HG02798 (cell line): ENCODE data around the gene IDS.
"Not testable (repeated sequence)": the region's sequence is repeated elsewhere in the genome, so short reads cannot be mapped to it uniquely, and the experiment has no call there.

Experiments
- ATAC-seq: cut with Tn5 transposase; IDR thresholded peaks from one replicate; pipeline ENCODE4 v1.9.1; 2021; ENCODE audit warnings: mild to moderate bottlenecking; ENCODE audit not compliant: unreplicated experiment, poor library complexity

IDS gene

DNA sequence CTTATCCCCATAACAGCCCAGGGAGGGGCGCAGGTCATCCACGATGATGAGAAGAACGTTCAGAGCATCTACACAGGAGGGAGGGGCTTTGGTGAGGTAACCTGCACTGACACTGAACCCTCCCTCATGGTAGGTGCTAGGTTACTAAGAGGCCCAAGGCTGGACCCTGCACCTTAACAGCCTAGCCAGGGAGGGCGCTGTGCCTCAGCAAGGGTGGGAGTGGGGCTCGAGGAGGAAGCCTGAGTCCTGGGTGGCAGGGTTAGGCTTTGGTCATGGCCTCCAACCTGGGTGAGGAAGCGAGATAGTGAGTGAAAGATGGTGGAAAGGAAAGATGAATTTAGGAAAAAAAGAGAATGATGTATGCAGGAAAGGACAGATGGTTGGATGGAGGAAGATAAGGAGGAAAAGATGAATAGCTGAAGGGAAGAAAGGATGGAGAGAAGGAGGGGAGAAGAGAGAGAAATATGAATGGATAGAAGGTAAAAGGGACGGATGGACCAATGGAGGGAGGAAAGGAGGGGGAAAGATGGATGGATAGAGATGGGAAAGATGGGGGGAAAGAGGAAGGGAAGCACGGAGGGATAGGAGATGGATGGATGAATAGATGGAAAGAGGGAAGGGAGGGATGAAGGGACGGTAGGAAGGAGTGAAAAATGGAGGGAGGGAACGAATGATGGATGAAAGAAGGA, 736 bp downstream of the IDS start:
- peak; percentile 37 for ATAC-seq

DNA sequence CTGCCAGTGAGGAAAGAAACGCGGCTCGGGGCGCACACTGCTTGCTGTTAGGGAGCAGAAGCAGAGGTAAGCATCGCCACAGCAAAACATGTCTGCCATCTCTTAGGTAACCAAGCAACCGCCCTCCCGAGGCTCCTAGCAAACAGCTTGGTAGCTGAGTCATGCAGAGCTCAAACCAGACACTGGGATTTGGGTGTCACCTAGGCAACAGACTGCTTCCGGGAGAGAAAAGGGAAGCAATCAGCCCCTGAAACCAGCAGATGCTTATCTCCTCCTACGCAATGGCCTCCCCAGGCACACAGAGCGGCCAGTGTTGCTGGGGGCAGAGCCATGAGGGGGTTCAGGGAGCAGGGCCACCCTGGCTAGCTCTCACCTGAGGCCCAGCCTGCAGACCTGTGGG, 1.7 kb downstream of the IDS start:
- ATAC-seq: peak; percentile 73

DNA sequence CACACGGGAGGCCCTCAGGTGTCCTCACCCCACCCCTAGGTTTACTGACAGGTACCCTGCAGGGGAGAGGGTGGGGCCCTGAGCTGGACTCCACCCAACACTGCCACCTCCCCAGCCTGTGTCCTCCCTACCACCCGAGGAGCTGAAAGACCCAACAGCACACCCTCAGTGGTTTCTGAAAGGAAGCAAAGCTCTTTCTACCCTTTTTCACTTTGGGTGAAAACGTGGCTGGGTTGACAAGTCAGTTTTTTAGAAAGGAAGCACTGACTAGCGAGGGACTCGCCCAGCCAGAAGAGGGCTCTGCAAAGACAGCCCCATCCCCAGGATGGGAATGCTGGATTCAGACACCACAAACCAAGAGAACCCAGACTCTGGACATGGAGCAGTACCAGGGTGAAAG, 2.2 kb downstream of the IDS start:
- peak; percentile 26 for ATAC-seq

DNA sequence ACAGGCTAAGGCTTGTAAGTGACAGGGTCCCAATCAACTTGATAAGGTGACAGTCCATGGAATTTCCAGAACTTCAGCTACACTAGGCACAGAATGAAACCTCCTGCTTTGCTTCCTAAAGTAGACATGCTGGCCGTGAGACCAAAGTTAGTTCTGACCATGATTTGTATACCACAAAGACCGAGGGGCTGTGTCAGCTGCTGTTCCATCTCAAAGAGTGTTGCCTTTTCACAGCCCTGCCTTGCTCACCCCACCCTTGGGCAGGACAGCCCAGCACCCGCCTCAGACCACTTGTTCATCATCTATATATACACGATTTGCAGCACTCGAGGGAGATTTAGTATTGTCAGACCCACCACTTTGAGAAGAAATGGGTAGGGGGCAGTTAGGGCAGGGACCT, 5.3 kb downstream of the IDS start:
- no peak for ATAC-seq

DNA sequence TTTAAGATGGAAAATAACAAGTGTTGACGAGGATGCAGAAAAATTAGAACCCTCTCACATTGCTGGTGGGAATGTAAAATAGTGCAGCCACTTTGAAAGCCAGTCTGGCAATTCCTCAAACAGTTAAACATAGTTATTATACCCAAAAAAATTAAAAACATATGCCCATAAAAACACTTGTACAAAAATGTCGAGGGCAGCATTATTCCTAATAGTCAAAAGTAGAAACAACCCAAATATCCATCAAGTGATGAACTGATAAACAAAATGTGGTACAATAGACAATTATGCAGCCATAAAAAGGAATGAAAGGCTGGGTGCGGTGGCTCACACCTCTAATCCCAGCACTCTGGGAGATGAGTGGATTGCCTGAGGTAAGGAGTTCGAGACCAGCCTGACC, 6.3 kb downstream of the IDS start:
- no peak for ATAC-seq

DNA sequence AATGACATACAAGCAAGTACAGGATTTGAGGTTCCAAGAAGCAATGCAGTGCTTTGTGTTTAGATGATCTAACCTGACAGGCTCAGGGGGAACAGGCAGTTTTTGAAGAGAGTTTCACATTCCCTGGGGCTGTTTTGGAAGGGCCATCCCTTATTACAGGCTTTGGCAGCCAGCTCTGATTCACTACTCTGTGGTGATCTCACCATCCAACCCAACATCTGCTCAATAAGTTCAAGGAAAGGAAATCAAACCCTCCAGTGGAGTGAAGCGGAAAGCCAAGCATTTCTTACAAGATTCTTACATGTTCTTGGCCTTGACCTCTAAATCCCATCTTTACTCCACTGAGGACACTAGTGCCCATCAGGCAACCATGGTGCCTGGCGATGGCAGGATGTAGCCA, 7.5 kb downstream of the IDS start:
- no peak for ATAC-seq

DNA sequence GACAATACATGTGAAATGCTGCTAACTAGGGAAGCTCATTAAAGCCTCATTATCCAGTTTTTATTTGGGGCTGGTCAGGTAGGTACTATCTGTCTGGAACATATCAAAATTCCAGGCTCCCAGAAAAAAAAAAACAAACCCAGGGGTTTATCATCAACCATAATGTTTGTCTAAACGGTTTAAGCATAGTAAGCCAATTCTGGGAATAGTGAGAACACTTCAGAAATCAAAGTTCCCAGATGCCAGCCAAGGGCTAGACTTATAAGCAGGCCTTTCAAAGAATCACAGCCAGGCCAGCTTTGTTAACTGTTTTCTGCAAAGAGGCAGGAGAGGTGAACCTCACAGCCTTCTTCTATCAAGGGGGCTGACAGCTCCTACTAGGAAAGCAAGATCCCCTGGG, 8.1 kb downstream of the IDS start:
- no peak for ATAC-seq

DNA sequence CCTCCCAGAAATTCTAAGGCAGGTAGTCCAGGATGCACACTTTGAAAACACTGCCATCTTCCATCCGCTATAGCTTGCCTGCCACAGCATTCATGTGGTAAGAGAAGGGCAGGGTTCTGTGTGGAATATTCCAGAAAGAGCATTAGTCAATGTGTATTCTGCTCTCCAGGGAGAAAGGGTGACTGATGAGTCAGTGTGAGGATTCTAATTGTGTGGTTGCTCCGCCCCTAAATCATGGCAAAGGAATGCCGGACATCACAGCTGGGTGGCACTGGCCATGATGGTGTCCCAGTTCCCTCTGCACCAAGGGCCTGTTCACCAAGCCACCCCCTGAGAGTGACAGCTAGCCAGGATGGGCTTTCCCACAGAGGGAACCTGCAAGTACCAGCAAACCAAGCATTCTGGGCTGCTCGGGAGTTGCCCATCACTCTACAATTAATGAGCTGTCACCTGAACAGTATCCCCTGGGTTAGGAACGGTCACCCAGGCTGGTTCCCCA, 9.5 kb downstream of the IDS start:
- no peak for ATAC-seq

DNA sequence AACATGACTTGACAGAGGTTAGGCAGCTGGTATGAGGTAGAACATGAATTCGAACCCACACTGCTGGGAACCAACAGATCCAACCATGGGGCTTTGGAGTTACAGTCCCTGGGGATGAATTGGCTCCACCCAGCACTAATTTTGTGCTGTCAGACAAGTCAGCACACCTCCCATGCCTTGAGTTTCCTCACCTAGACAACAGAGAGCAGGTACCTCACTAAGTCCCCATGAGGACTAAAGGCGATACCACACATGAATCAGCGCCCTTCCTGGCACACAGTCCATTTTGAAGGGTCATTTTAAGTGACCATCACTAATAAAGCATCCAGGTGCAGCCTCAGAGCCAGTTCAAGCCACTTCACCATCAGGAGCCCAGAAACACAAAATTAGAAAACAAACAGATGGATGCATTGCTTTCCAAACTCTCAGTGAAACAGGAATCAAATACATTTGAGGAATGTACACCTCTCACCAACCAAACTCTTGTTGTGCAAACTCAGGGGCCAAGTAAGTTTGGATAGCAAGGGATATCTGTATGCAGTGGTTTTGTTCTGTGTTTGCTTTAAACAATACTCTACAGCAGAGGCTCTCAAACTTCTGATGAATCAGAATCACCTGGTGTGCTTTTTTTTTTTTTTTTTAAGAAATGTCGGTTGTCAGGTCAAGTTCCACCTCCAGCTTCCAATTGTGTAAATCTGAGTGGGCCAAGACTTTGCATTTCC, 10.1 kb downstream of the IDS start:
- no peak for ATAC-seq

DNA sequence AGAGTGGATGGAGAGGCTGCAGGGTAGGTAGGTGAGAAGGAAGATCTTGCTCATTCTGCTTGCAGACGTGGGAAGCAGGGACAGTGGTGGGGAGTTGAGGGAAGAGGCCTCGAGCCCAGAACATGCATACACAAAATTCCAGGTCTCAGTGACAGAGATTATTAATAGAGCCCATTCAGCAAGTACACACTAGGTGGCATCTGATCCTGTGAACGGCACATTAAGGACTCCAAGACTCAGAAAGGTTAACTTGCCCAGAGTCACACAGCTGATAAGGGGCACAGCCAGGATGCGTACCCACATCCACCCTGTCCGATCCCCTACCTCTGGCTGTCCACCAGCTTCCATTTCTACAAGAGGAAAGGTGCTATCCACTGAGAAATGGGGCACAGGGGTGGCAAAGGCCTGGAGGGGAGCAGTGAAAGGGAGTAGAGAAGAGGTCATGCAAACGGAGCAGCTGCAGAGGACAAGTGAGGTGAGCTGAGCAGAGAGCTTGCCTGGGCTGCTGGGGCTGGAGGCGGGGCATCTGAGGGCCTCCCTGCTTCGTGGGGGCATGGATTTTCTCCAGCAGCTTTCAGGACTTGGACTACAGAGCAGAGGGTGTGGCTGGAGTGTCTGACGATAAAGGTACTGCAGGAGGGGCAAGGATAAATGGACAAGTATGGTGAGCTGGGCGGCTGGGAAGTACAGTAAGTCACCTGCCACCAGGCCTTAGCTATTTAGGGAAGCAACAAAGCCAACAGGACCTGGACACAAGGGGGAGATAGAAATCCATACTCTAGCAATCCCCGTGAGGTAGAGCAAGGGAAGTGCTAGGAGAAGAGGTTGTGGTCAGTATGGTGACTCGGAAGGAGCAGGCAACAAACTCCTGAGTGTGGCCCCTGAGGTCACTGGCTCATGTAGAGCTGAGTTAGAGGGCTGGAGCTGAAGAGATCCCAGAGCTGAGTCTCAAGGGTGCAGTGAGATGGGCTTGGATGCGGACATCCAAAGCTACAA, 11.2 kb downstream of the IDS start:
- no peak for ATAC-seq

DNA sequence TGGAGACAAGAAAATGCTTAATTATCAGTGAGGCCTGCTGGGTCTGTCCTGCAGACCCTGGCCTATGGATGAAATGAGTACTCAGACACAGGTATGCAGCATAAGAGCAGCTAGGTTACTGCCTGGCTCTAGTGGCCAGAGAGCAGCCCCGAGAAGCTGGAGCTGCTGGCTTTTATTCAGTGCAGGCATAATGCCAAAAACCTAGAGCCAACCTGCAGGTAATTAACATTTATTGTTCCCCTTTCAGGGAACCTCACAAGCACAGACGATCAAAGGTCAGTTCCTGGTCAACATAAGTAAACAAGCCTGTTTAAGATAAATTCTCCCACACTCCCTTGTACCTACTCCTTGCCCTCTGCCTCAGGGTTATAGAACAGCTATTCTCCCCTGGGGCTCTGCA, 13.3 kb downstream of the IDS start:
- no peak for ATAC-seq

DNA sequence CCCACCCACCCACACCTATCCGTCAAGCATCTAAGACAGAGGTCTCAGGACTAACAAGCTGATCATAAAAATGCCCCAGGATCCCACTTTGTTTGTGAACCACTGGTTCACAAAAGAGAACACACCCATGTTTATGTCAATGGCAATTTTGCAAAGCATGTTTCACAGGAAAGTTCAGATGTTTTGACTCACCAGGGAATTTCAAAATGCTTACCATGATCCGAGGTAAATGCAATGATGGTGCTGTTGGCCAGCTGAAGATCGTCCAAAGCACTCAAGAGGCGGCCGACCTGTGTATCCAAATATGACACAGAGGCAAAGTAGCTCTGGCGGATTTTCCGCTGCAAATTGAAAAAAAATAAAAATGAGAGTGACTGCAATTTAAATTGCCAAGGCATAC, 15.0 kb downstream of the IDS start:
- ATAC-seq: no peak

DNA sequence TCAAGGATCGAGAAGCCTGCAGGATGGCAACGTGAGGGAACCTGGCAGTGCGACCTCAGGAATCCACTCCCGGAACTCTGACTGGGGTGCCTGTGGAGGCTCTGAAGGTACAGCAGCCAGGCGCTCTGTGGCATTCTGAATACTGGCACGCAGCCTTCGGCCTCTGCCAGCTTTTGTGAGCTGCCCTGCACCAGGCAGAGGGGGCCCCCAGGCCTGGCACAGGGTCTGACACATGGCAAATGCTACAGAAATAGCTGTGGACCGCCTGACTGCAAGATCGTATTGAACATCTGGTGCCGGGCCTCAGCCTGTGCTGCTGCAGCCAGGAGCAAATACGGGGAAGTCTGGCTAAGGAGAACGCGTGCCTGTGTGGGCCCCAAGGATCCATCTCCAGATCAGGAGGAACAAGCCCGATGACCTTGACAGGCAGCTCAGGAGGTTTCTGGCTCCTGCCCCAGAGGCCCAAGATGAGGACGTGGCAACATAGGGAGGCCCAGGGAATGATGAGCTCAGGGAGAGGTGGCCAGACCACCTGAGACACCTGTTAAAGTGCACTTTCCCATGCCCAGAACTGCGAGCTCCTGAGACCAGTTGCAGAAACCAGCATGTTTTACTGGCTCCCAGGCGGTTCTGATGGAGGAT, 16.6 kb downstream of the IDS start:
- not testable (repeated sequence) for ATAC-seq

DNA sequence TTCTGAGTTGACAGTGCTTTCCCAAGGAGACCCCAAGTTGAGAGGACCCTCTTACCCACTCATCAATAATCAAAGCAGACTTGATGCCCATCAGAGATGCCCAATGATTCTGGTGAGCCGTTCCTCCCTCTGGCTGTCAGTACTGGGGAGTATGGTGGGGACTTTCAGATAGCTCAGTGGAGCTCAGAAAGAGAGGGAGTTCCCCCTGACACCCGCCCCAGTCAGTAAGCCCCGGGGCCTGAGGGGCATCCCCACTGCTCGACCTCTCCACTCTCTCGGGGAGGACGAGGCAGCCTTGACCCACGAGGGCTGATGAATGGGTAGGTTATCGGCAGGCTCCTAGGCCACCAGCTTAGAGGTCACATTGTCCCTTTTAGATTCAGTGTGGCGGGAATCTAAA, 17.1 kb downstream of the IDS start:
- ATAC-seq: not testable (repeated sequence)

DNA sequence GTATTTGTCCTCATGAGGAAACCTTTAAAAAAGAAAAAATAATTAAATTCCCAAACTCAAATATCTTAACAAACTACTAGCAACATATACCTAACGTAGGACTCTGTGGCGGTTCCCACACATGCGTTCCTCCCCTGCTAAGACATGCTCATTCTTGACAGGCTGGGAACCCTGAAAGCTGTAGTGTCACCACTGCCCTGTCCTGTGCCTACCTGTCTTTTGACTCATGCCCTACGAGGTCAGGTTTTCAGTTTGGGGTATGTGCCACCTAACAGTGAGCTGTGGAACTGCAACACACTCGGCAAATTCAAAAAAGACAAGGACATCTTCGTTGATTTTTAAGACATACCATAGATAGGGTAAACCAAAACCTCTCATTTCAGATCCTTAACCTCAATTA, 17.8 kb downstream of the IDS start:
- peak; percentile 37 for ATAC-seq

DNA sequence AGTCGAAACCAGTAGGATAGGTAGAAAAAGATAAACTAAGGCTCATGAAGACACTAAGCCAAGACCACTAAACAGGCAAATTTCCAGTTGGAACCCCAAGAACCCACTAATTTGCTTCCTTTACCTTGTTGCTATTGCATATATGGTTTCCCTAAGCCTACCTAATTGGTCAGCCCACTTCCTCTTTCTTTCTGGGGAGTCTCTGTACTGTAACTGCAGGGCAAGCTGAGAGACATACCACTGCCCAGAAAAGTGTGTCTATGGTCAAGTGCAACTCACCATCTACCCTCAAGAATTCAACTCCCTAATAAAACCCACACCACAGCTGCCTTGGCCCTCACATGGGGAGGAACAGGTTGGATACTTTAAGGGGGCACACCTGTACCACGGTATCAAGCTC, 28.6 kb downstream of the IDS start:
- peak; percentile 63 for ATAC-seq

DNA sequence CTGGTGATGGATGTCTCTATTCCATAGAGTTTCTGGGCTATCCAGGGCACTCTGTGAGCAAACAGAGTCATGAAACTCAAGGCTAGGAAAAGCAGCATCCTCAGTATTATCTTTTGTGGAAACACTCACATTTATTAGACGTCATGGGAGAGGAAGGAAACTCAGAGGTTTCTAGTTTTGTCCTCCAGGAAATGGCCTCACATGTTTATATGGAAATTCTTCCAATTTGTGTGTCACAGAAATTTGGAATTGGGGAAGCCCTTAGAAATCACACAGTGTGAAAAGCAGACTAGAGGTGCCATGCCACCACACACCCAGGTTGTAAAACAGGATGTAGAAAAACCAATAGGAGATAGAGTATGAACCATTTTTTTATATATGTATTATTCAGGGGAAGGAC, 31.1 kb downstream of the IDS start:
- ATAC-seq: no peak

DNA sequence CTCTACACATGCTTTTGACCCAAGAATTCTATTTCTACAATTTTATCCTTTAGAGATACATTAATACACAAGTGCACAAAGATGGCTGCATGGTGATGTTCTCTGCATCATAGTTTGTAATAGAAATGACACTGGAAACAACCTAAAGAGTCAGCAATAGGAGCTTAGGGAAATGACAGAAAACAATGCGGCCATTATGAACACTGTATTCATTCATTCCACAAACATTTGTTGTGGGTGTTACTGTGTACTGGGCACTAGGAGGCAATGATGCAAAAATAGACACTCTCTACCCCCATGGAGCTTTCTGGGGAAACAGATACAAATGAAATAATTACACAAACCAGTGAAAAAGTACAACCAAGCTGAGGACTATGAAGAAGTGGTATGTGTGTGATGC, 32.0 kb downstream of the IDS start:
- ATAC-seq: no peak

DNA sequence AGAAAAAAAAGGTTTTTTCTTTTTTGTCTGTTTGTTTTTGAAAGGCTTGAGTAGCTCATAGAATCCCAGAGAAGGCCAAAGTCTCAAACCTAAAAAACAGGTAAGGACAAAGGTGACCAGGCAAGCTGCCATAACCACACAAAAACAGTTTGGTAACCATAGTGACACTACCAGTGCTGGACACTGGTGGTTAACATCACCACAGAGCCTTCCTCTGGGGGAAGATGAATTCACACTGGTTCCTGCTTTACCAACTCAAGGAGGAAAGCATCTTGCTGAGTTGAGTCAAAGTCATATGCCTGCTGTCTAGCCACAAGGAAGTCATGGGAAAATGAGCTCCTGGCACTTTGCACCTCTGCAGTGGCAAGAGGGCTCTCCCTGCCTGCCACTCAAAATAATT, 32.5 kb downstream of the IDS start:
- no peak for ATAC-seq

DNA sequence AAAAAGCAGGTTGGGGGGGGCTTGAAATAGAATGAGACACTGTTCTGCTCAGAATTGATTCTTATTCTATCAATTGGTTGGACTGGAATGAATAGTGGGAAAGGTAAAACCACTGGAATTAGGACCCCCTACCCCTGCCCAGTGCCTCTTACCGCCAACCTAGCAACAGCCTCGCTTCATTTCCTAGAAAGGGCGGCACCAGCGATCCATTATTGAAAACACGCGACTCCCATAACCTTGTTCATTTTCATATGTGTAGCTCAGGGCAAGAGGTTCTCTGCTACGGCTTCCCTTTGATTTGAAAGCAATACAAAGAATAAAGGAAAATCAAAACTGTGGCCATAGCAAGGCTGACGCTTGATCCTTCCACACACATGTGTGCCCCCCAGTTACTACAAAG, 33.7 kb downstream of the IDS start:
- ATAC-seq: no peak
